Measurements from ENCODE around the gene PNPLA3. TPM values are rescaled to one million over a fixed set of nuclear protein-coding genes. Genes with fewer than 3 reads are reported as not detected.

Gene PNPLA3
- total RNA-seq, 1 donor from 2014 or later = 1.2 TPM

DNA sequence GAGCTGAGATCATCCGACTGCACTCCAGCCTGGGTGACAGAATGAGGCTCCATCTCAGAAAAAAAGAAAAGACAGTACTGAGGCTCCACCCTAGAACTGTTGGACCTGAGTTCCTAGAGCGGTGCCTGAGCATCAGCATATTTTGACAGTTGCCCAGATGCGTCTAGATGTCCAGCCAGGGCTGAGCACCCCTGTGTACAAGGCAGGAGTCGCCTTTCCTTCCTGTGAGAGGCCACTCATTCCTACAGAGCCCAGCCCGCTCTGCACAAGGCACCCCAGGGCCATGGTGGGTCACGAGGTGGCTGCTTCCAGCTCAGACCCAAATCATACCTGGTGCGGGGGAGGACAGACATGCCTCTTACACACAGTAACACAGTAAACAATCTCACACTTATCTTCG, 47.5 kb downstream of the PNPLA3 start:
- no peaks in the 10 kb centered on the region for H3K4me1 Mint-ChIP-seq (ENCODE audit: unreplicated experiment)
- no peak overlapping the region for H3K4me3 Mint-ChIP-seq (ENCODE audit: unreplicated experiment)
- DNase-seq (ENCODE audit: extremely low spot score, unreplicated experiment) = no peak
- no peak overlapping the region for H3K27ac Mint-ChIP-seq (ENCODE audit: unreplicated experiment)
- H3K9me3 Mint-ChIP-seq (ENCODE audit: unreplicated experiment) = no peaks in the 10 kb centered on the region
- TF ChIP-seq, protein P1, sequence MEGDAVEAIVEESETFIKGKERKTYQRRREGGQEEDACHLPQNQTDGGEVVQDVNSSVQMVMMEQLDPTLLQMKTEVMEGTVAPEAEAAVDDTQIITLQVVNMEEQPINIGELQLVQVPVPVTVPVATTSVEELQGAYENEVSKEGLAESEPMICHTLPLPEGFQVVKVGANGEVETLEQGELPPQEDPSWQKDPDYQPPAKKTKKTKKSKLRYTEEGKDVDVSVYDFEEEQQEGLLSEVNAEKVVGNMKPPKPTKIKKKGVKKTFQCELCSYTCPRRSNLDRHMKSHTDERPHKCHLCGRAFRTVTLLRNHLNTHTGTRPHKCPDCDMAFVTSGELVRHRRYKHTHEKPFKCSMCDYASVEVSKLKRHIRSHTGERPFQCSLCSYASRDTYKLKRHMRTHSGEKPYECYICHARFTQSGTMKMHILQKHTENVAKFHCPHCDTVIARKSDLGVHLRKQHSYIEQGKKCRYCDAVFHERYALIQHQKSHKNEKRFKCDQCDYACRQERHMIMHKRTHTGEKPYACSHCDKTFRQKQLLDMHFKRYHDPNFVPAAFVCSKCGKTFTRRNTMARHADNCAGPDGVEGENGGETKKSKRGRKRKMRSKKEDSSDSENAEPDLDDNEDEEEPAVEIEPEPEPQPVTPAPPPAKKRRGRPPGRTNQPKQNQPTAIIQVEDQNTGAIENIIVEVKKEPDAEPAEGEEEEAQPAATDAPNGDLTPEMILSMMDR (IDR thresholded peaks at IDR 0.05) = no peak
- H3K27me3 Mint-ChIP-seq (ENCODE audit: unreplicated experiment) = no peaks in the 10 kb centered on the region
- H3K36me3 Mint-ChIP-seq (ENCODE audit: unreplicated experiment) = peaks cover 53% of the 10 kb centered on the region

DNA sequence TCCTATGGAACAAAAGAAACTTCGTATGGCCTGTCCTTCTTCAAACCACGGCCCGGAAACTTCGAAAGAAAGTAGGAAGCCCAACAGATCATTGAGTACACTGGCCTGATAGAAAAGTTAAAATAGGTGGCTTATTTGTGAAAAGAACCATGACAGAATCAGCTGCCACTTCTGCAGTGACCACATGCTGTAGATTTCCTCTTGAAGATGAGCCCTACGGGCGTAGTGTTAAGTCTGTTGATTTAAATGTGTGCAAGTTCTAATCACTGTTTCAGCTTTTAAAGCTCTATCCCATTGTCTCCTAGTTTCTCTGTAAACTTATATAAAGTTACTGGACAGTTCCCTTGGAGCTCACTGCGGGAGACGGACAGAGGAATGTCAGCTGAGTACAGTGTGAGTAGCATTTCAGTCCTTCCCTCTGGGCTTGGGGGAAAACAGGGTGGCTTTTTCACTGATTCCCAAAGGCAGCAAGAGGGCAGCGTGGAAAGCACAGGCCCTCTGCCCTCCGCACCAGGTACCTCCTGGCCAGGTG, 49.4 kb downstream of the PNPLA3 start:
- Mint-ChIP-seq H3K4me3 (ENCODE audit: unreplicated experiment) (no peak overlapping the region), H3K4me1 (ENCODE audit: unreplicated experiment) (no peaks in the 10 kb centered on the region), H3K27me3 (ENCODE audit: unreplicated experiment) (no peaks in the 10 kb centered on the region), H3K27ac (ENCODE audit: unreplicated experiment) (no peak overlapping the region), H3K9me3 (ENCODE audit: unreplicated experiment) (no peaks in the 10 kb centered on the region), H3K36me3 (ENCODE audit: unreplicated experiment) (peaks cover 49% of the 10 kb centered on the region)
- TF ChIP-seq, protein P1 (IDR thresholded peaks at IDR 0.05) = no peak
- DNase-seq (ENCODE audit: extremely low spot score, unreplicated experiment) = no peak

DNA sequence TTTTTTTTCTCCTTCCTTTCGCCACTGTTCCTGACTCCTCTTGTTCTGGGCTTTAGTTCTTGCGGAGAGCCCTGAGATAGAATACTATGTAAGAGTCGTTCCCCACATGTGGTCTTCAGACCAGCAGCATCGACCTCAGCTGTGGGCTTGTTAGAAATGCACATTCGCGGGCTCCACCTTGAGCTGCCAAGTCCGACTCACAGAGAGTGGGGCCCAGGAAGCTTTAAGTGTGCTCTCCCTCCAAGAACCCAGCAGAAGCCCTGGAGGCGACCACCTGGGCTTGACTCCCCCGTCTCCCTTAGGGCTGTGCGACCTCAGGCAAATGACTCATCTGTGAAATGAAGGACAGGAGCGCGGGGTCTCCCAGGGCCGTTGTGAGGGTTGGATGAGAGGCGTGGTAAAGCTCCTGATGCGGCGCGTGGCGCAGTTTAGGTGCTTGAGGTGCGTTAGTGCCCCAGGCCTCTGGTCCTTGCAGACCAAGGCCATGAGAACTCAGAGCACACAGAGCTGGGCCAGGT, 50.5 kb downstream of the PNPLA3 start:
- peaks cover 48% of the 10 kb centered on the region for H3K36me3 Mint-ChIP-seq (ENCODE audit: unreplicated experiment)
- H3K4me3 Mint-ChIP-seq (ENCODE audit: unreplicated experiment) = no peak overlapping the region
- H3K27me3 Mint-ChIP-seq (ENCODE audit: unreplicated experiment) = no peaks in the 10 kb centered on the region
- TF ChIP-seq, protein P1 (IDR thresholded peaks at IDR 0.05) = no peak
- H3K9me3 Mint-ChIP-seq (ENCODE audit: unreplicated experiment) = no peaks in the 10 kb centered on the region
- no peak overlapping the region for H3K27ac Mint-ChIP-seq (ENCODE audit: unreplicated experiment)
- no peaks in the 10 kb centered on the region for H3K4me1 Mint-ChIP-seq (ENCODE audit: unreplicated experiment)
- DNase-seq (ENCODE audit: extremely low spot score, unreplicated experiment) = no peak

DNA sequence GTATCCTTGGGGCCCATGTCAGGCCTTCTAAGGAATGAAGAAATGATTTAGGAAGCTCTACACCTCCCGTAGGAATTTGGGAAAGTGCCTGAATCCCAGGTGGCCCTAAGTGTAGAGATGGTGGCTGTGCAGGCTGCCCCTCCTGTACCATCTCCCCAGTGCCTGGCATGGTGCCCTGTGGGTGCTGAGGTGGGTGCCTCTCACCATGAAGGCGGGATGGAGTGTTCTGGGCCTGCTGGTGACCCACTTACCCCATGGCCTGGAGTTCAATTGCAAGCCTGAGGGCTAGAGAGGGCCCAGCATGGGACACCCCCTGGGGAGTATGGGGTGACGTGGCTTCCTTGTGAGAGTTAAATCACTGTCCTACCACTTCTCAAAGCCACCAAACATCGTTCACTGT, 51.4 kb downstream of the PNPLA3 start:
- Mint-ChIP-seq H3K36me3 (ENCODE audit: unreplicated experiment) (peaks cover 52% of the 10 kb centered on the region), H3K4me1 (ENCODE audit: unreplicated experiment) (no peaks in the 10 kb centered on the region), H3K9me3 (ENCODE audit: unreplicated experiment) (no peaks in the 10 kb centered on the region), H3K27ac (ENCODE audit: unreplicated experiment) (no peak overlapping the region), H3K27me3 (ENCODE audit: unreplicated experiment) (no peaks in the 10 kb centered on the region), H3K4me3 (ENCODE audit: unreplicated experiment) (no peak overlapping the region)
- DNase-seq (ENCODE audit: extremely low spot score, unreplicated experiment) = no peak
- TF ChIP-seq, protein P1 (IDR thresholded peaks at IDR 0.05) = no peak

DNA sequence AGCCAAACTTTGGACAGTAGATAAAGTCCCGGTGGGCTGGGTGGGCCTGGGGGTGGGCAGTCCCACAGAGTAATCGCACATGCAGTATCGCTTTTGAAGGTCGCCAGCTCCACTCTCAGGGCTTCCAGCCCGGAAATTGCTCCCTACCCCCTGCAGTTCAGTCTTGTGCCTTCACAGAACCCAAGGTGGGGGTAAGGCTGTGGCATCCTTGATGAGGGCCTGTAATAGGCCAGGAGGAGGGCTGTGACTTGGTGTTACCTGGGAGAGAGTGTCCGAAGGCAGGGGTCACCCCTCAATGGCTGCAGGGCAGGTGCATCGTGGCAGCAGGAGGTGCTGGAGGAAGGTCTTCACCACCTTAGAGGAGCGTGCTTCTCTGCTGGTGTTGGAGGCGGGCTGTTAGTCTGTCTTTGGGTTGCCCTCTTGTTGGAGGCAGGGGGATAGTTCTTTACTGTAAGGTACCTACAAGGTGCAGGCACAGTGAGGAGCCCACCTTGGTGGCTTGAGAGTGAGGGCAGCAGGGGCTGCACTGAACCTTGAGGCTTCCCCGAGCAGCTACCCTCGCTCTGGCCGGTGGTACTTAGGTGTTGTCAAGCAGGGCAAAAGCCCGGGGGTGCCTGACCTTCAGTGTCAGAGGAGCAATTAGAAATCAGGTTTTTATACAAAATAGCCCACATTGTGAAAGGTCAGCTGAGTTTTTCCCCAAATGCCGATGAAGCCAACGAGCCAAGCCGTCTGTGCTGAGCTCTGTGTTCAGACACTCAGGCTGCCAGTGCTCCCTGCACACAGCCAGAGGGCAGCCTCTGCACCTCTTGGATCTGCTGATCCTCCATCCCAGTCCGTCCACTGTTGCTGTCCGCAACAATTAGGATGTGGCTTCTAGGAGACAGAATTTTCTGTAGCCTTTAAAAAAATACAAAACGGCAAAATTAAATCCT, 53.5 kb downstream of the PNPLA3 start:
- H3K9me3 Mint-ChIP-seq (ENCODE audit: unreplicated experiment) = no peaks in the 10 kb centered on the region
- DNase-seq (ENCODE audit: extremely low spot score, unreplicated experiment) = no peak
- no peak overlapping the region for H3K4me3 Mint-ChIP-seq (ENCODE audit: unreplicated experiment)
- no peak overlapping the region for H3K27ac Mint-ChIP-seq (ENCODE audit: unreplicated experiment)
- H3K36me3 Mint-ChIP-seq (ENCODE audit: unreplicated experiment) = peaks cover 58% of the 10 kb centered on the region
- no peaks in the 10 kb centered on the region for H3K4me1 Mint-ChIP-seq (ENCODE audit: unreplicated experiment)
- H3K27me3 Mint-ChIP-seq (ENCODE audit: unreplicated experiment) = no peaks in the 10 kb centered on the region
- TF ChIP-seq, protein P1 (IDR thresholded peaks at IDR 0.05) = no peak

Measured in osteocyte (in vitro differentiated cells).